K562 (cell line): Measurements from ENCODE around the gene PIGM. TPM values are rescaled to one million over a fixed set of nuclear protein-coding genes. Genes with fewer than 3 reads are reported as not detected.

Experiments
- CCNT2 ChIP-seq: IDR thresholded peaks from 2 replicates; pipeline ENCODE4 v1.6.1; 2011; ENCODE audit warnings: borderline replicate concordance, low read depth, mild to moderate bottlenecking, moderate library complexity, mixed read lengths, low read length; ENCODE audit not compliant: insufficient read length; ENCODE audit errors: extremely low read depth
- HMG20A ChIP-seq: fragments of 450-650 bp; formaldehyde crosslinking; conservative IDR thresholded peaks from 2 replicates; pipeline ENCODE4 v1.4.0; 2020; ENCODE audit warnings: mild to moderate bottlenecking, mixed read lengths
- KDM2B ChIP-seq: fragments of 250-450 bp; sonication (Bioruptor Pico); IDR thresholded peaks from 2 replicates; pipeline ENCODE4 v1.8.0; 2021; ENCODE audit warnings: mild to moderate bottlenecking, moderate library complexity
- MLLT1 ChIP-seq, 2 experiments: fragments of 450-650 bp; IDR thresholded peaks; 2 replicates each; pipeline ENCODE4 v1.6.1; 2016
- NR1H2 ChIP-seq: sonication (generic); formaldehyde crosslinking; IDR thresholded peaks from 2 replicates; pipeline ENCODE4 v1.4.0; 2020; ENCODE audit warnings: mild to moderate bottlenecking, missing genetic modification reagents
- PHF20 ChIP-seq: fragments of 450-650 bp; IDR thresholded peaks from 2 replicates; pipeline ENCODE4 v1.6.1; 2018; ENCODE audit not compliant: partially characterized antibody
- PPARD ChIP-seq: fragments of 250-450 bp; sonication (Bioruptor Pico); IDR thresholded peaks from 2 replicates; pipeline ENCODE4 v1.8.0; 2022; ENCODE audit warnings: inconsistent platforms, mild to moderate bottlenecking, moderate library complexity
- RHOXF2B ChIP-seq: fragments of 250-450 bp; sonication (Bioruptor Pico); conservative IDR thresholded peaks from 2 replicates; pipeline ENCODE4 v1.5.1; 2021
- SIRT6 ChIP-seq: IDR thresholded peaks from one replicate; pipeline ENCODE4 v1.6.1; 2012; ENCODE audit warnings: low read depth, mild to moderate bottlenecking, control low read depth, inconsistent platforms, low read length, moderate library complexity
- SREBF1 ChIP-seq: fragments of 150-350 bp; IDR thresholded peaks from 2 replicates; pipeline ENCODE4 v1.6.1; 2014; ENCODE audit warnings: antibody characterized with exemption, low read depth, low read length, borderline replicate concordance
- ZNF134 ChIP-seq: fragments of 250-450 bp; sonication (Bioruptor Pico); conservative IDR thresholded peaks from 2 replicates; pipeline ENCODE4 v1.4.0; 2020
- ZNF707 ChIP-seq: fragments of 250-450 bp; sonication (Bioruptor Pico); conservative IDR thresholded peaks from 2 replicates; pipeline ENCODE4 v1.8.0; 2022; ENCODE audit warnings: inconsistent platforms, mild to moderate bottlenecking, moderate library complexity
- polyA plus RNA-seq, 8 experiments: library from polyadenylated mRNA; depleted of rRNA in 4 of 8; stranded (reverse) in 5 of 8; unstranded in 3 of 8; fragments of >200 nt; fragmentation: Nextera tagmentation in 2 of 8; fragmentation: Illumina TruSeq in 1 of 8; extraction: Ambion mirVana in 2 of 8; extraction: Trizol in 1 of 8; gene quantifications; 2 replicates each; pipeline versions ENCODE4 v1.2.1 to v1.2.3, GENCODE V29; 2011 to 2014; ENCODE audit warnings: inconsistent platforms in 1 of 8, missing spikeins in 1 of 8
- total RNA-seq, 7 experiments: library from RNA; depleted of rRNA in 6 of 7; stranded (reverse); fragments of >200 nt in 6 of 7; fragmentation: Illumina TruSeq in 2 of 7; extraction: Trizol in 2 of 7; gene quantifications; 2 replicates each; pipeline versions ENCODE4 v1.2.1 to v1.2.3, GENCODE V29; 2011 to 2021; ENCODE audit warnings: low replicate concordance in 1 of 7
- TF ChIP-seq, protein P1 (sequence below): sonication (generic); formaldehyde crosslinking; IDR thresholded peaks from 2 replicates; pipeline ENCODE4 v1.8.1; 2023; ENCODE audit warnings: mild to moderate bottlenecking, missing genetic modification reagents
- TF ChIP-seq, protein P2 (sequence below): fragments of 450-650 bp; IDR thresholded peaks from 2 replicates; pipeline ENCODE4 v1.6.1; 2017; ENCODE audit warnings: antibody characterized with exemption, mild to moderate bottlenecking
- TF ChIP-seq, protein P3 (sequence below): fragments of 250-450 bp; sonication (Bioruptor Pico); IDR thresholded peaks from 2 replicates; pipeline ENCODE4 v1.4.0; 2020; ENCODE audit warnings: mild to moderate bottlenecking
- TF ChIP-seq, protein P4 (sequence below): sonication (generic); formaldehyde crosslinking; IDR thresholded peaks from 2 replicates; pipeline ENCODE4 v1.8.0; 2022; ENCODE audit warnings: mild to moderate bottlenecking, missing genetic modification reagents

The PIGM gene
- total and polyA plus RNA-seq, 9 of the 15 experiments (the other 6 are each of a cell fraction or from before 2014, with no cell fraction given): 2.6 to 6.7 (median 4.3) TPM

- TF ChIP-seq, protein P1, sequence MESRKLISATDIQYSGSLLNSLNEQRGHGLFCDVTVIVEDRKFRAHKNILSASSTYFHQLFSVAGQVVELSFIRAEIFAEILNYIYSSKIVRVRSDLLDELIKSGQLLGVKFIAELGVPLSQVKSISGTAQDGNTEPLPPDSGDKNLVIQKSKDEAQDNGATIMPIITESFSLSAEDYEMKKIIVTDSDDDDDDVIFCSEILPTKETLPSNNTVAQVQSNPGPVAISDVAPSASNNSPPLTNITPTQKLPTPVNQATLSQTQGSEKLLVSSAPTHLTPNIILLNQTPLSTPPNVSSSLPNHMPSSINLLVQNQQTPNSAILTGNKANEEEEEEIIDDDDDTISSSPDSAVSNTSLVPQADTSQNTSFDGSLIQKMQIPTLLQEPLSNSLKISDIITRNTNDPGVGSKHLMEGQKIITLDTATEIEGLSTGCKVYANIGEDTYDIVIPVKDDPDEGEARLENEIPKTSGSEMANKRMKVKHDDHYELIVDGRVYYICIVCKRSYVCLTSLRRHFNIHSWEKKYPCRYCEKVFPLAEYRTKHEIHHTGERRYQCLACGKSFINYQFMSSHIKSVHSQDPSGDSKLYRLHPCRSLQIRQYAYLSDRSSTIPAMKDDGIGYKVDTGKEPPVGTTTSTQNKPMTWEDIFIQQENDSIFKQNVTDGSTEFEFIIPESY (CRISPR knock-in tag): no peak
- TF ChIP-seq NR1H2 (CRISPR knock-in tag) (no peak), PHF20 (peak; percentile 52), CCNT2 (peak; percentile 96), SIRT6 (no peak), ZNF134 (CRISPR knock-in tag) (peak; percentile 15; the same call in 1 of the 2 replicates), PPARD (no peak), SREBF1 (no peak), HMG20A (CRISPR knock-in tag) (no peak), RHOXF2B (no peak), KDM2B (no peak), MLLT1 (IDR thresholded peaks at IDR 0.05) (peak in 1 of 2 experiments; percentile 96; a peak in 2 of 4 replicates), ZNF707 (CRISPR knock-in tag) (no peak)
- TF ChIP-seq, protein P2, sequence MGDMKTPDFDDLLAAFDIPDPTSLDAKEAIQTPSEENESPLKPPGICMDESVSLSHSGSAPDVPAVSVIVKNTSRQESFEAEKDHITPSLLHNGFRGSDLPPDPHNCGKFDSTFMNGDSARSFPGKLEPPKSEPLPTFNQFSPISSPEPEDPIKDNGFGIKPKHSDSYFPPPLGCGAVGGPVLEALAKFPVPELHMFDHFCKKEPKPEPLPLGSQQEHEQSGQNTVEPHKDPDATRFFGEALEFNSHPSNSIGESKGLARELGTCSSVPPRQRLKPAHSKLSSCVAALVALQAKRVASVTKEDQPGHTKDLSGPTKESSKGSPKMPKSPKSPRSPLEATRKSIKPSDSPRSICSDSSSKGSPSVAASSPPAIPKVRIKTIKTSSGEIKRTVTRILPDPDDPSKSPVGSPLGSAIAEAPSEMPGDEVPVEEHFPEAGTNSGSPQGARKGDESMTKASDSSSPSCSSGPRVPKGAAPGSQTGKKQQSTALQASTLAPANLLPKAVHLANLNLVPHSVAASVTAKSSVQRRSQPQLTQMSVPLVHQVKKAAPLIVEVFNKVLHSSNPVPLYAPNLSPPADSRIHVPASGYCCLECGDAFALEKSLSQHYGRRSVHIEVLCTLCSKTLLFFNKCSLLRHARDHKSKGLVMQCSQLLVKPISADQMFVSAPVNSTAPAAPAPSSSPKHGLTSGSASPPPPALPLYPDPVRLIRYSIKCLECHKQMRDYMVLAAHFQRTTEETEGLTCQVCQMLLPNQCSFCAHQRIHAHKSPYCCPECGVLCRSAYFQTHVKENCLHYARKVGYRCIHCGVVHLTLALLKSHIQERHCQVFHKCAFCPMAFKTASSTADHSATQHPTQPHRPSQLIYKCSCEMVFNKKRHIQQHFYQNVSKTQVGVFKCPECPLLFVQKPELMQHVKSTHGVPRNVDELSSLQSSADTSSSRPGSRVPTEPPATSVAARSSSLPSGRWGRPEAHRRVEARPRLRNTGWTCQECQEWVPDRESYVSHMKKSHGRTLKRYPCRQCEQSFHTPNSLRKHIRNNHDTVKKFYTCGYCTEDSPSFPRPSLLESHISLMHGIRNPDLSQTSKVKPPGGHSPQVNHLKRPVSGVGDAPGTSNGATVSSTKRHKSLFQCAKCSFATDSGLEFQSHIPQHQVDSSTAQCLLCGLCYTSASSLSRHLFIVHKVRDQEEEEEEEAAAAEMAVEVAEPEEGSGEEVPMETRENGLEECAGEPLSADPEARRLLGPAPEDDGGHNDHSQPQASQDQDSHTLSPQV: no peak
- TF ChIP-seq, protein P3, sequence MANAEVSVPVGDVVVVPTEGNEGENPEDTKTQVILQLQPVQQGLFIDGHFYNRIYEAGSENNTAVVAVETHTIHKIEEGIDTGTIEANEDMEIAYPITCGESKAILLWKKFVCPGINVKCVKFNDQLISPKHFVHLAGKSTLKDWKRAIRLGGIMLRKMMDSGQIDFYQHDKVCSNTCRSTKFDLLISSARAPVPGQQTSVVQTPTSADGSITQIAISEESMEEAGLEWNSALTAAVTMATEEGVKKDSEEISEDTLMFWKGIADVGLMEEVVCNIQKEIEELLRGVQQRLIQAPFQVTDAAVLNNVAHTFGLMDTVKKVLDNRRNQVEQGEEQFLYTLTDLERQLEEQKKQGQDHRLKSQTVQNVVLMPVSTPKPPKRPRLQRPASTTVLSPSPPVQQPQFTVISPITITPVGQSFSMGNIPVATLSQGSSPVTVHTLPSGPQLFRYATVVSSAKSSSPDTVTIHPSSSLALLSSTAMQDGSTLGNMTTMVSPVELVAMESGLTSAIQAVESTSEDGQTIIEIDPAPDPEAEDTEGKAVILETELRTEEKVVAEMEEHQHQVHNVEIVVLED (CRISPR knock-in tag): no peak
- TF ChIP-seq, protein P4, sequence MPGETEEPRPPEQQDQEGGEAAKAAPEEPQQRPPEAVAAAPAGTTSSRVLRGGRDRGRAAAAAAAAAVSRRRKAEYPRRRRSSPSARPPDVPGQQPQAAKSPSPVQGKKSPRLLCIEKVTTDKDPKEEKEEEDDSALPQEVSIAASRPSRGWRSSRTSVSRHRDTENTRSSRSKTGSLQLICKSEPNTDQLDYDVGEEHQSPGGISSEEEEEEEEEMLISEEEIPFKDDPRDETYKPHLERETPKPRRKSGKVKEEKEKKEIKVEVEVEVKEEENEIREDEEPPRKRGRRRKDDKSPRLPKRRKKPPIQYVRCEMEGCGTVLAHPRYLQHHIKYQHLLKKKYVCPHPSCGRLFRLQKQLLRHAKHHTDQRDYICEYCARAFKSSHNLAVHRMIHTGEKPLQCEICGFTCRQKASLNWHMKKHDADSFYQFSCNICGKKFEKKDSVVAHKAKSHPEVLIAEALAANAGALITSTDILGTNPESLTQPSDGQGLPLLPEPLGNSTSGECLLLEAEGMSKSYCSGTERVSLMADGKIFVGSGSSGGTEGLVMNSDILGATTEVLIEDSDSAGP (CRISPR knock-in tag): no peak
These were observed 14.8 kb upstream of the PIGM start (continued) for GRCh38 chr1:160046494-160047110.
